GM20431 (cell line): Measurements from ENCODE around the gene HBEGF.

Experiments
- in situ Hi-C: fragments of 300-500 bp; cut with MseI, MboI; formaldehyde crosslinking; loops from one replicate; pipeline ENCODE4 v1.15.0; 2020; ENCODE audit warnings: low sequenced_read_pairs; ENCODE audit not compliant: unreplicated experiment

Gene HBEGF

DNA sequence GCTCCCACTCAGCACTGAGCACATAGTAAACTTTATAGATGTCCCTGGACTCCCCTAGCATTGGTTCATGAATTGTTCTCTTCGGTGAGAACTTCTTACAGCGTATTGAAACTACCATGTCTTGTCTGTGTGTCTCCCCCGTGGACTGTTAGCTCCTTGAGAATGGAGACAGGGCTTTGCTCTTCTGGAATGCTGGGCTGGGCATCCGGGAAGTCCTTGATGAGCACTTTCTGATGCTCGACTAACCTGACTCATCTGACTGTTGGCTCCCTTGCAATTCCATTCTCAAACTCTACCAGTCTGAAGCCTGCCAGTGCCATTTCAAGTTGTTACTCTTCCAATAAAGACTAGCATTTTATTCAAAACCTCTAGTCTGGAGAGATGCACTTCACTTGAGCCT is 28.5 kb downstream of the HBEGF start:
- in situ Hi-C loops = no loop called here

DNA sequence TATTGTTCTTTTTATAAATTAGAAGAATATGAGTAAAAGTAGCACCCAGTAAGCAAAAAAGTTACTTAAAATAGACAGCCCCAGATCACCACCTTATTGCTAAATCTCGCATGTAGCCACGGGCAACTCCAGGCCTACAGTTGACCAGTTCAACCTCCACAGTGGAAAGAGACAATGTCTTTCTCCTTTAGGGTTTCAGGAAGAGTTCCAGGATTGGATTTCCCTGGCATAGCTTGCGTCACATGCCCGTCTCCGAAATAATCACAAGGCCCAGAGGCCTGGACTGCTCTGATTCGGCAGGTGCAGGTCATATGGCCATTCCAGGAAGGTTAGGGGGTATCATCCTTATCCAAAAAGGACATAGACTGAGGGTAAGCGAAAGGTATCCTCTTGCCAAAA is 33.6 kb downstream of the HBEGF start:
- in situ Hi-C loops = no loop called here

DNA sequence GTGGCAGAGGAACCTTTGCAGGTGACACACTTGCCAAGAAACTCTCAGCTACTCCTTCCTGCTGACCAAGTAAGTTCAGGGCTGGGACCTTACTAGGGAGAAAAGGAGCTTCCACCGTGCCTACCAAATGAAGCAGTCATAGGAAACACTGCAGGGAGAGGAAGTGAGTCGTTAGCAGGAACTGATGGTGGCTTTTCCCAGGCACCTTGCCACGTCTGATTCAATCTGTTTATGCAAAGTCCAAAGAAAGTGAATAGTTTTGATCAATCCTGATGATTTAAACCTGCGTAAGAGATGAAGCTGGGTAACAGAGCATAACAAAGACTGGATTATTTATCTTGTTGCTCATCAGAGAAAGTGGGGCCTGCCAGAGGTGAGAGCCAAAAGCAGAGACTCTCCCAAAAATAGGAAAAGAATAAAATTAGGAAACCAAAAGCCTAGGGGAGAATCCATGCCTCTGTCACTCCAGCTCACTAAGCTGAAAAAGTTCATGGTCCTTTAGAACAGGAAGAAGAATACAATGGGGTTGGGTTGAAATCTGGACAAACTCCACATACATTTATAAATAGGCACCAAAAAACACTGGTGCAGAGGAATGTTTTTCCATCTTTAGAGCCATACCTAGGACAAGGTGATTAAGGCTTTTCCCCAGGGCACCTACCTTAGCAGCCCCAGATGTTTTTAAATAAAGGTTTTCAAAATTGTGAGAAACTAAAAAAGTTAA is 34.2 kb downstream of the HBEGF start:
- in situ Hi-C loops = no loop called here

DNA sequence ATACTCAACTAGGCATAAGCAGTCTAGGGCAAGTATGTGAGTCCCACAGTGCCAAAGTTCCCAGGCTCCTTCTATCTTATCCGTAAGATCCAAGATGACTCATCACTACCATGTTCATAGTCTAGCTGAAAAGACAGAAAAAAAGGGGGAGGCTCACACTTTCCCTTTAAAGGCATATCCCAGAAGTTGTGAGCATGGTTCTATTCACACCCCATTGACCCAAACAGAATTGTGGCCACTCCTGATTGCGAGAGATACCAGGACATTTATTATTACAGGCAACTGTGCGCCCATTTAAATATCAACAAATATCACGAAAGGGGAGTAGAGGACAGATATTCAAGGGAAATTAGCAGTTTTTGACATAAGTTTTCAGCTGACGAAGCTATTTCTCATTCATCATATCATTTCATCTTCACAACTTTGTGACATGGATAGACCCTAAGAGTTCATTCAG is 35.4 kb downstream of the HBEGF start:
- in situ Hi-C loops = no loop called here

DNA sequence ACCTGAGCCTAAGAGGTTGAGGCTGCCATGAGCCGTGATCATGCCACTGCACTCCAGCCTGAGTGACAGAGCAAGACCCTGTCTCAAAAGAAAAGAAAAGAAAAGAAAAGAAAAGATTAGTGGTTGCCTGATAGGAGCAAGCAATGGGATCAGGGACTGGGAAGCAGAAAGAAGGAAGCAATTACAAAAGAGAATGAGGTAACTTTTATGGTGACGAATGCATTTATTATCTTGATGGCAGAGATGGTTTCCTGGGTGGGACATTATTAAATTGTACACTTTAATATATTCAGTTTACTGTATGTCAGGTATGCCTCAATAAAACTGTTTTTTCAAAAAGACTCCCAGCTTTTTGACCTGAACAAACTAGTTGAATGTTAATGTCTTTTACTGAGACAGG is 36.0 kb downstream of the HBEGF start:
- in situ Hi-C loops = no loop called here

DNA sequence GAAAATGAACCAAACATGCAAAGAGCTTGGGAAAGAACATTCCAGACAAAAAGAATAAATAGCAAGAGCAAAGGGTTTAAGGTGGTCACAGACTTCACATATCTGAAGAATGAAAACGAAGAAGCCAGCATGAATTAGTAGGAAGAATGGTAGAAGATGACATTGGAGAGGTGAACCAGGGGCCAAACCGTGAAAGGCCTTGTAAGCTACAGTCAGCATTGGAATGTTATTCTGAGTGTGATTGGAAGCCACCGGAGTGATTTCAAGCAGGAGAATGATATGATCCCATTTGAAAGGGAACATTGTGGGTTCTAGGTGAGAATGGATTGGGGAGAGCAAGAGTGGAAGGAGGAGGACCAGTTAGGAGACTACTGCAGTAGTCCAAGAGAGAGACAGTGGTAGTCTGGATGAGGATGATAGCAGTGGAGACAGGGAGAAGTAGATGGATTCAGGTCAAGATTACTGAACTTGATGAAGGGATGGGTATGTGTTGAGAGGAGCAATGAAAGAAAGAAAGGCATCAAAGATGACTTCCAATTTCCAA is 36.6 kb downstream of the HBEGF start:
- in situ Hi-C loops = no loop called here

DNA sequence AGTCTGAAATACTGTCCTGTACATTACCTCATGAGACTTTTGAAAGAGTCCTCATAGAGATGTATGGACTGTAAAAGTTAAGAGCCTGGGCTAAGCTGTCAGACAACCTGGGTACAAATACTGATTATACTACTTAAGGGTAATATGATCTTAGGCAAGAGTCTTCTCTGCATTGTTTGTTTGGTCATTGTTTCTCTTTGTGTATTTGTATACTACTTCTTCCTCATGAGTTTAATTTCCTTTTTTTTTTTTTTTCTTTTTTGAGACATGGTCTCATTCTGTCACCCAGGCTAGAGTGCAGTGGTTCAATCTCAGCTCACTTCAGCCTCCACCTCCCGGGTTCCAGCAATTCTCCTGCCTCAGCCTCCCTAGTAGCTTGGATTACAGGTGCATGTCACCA is 40.9 kb downstream of the HBEGF start:
- in situ Hi-C loops = no loop called here

DNA sequence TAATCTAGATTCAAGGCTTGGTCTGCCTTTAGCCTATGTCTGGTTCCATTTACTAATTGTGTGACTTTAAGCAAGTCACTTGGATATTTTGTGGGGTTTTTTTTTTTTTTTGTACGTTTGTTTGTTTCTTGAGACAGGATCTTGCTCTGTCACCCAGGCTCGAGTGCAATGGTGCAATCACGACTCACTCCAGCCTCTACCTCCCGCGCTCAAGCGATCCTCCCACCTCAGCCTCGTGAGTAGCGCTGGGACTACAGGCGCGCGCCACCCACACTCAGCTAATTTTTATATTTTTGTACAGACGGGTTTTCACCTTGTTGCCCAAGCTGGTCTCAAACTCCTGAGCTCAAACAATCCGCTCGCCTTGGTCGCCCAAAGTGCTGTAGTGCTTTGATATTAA is 42.4 kb downstream of the HBEGF start:
- in situ Hi-C loops = no loop called here

DNA sequence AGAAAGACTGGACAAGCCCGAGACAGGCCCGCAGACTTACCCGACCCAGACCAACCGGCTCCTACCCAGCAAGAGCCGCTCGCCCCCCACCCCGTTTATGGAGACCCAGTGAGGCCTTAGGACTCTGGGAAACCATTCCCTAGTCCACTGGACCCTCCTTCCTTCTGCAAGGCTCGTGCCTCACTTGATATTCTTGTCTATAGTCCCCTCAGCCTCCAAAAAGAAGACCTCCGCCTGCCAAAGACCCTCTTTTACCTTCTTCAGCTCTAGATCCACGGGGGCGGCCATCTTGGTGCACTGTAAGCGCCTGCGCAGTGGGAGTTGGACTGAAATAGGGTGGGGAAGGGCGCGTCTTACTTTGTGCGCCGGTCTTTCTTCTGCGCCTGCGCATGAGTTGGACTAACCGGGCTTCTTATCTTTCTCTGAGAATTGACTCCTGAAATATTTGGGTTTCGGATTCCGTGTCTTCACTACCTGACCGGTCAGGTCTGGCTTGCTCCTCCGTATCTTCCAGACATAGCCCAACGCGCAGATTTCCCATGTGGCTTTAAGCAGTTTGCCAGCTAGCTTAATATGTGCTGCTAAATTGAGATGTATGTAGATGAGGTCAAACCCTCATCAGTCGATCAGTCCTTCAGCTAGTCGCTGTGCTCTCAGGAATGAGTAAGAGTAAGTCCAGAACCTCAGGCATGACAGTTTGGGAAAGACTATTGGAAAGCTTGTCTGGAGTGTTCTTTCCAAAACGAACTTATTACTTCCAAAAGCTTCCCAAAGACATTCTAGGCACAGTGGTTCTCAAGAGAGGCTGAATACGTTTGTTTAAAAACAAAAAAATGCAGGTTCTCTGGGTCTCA is 43.4 kb downstream of the HBEGF start, which contains the start of gene PFDN1:
Gene PFDN1 (minus strand): TSS at position 316 of the 854 bp plus-strand sequence. CDS start 28 bp downstream, at position 288.
- in situ Hi-C loops = no loop called here

DNA sequence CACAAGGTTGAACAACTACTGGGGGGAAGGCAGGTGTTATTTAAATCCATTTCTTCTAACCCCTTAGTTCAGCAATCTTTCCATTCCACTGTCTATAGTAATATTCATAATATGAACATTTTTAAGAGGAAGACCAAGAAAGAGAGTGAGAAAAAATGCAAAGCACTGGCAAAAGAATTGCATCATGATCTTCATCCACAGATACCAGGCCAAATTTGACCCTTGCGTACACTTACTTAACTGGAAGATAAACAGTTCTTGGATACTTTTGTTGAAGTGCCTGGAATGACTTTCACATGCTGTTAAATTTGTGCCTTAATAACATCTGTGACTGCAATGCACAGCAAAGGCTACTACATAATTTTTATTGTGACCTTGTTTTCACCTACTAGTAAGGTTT is 45.3 kb downstream of the HBEGF start:
- in situ Hi-C loops = no loop called here

DNA sequence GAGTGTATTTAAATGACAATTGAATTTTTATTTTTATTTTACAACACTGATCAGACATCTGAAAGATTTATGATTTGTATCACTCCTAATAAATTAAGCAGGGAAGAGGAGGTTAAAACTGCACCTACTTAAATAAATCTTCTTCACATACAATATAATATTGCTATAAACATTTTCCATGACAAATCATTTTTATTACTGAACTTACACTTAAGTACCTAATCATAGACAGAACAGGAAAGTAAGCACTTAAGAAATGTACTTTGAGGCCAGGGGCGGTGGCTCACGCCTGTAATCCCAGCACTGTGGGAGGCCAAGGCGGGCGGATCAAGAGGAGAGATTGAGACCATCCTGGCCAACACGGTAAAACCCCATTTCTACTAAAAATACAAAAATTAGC is 47.3 kb downstream of the HBEGF start:
- in situ Hi-C loops = no loop called here

DNA sequence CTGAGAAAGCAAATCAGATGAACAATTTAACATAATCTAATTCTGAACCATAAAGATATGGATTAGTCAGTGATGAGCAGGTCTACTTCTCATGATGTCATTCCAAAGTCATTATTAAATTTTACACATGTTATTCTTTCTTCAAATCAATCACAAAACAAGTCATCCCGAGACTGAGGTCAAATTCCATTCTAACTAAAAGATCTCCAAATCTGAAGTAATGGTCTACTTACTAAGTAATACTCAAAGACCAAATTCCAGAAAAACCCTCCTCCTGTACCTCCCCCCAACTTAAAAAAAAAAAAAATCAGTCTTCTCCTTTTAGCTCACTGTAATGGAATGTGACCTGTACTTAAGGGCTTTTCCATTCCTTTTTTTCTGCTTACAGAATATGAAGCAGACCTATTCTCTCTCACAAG is 48.2 kb downstream of the HBEGF start:
- in situ Hi-C loops = no loop called here

DNA sequence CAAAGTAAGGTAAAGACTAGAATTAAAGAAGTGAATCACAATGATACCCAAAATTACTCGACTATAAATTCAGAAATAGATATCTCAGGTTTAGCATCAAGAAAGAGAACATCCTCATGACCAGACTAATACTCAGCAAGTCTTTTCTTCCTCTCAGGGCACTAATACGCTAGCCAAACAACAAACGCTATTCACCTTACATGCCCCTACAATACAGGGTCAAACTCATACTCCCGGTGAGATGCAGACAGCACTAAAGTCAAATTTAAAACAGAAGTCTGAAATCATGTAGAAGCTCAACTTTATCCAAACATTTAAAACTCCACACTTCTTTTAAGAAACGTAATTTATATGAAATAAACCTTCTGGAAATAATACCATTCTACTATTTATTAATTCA is 49.1 kb downstream of the HBEGF start:
- in situ Hi-C loops = no loop called here

DNA sequence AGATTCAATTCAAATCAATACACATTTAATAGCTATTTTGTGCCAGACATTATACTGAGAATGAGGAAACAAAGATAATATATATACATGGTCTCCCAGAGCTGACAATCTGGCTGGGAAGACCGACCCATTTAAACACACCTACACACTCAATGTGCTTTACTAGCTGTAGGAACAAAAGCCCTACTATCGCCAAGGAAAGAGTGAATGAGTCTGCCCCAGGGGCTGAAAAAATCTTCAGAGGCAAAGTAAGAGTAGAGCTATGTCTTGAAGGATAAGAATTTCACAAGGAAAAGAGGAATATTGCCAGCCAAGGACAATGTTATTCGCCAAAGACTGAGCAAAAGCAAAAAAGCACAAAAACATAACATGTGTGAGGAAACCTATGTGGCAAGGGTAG is 50.1 kb downstream of the HBEGF start:
- in situ Hi-C loops = no loop called here

DNA sequence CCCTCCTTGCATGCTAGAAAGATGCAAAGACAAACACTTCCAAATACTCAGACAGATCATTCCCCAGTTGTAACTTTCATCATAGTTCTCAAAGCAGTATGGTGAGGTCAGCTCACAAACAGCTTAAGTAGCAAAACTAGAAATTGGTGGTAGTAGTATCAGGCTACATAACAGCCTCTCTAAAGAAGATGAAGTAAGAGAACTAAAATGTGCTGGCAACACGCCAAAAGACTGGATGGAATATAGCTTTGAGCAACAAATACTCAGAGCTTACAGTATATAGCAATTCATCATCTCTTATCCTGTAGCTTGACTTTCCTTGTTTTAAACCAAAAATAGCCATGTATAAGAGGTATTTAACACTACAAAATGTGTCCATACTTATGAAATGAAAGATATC is 51.0 kb downstream of the HBEGF start:
- in situ Hi-C loops = no loop called here

DNA sequence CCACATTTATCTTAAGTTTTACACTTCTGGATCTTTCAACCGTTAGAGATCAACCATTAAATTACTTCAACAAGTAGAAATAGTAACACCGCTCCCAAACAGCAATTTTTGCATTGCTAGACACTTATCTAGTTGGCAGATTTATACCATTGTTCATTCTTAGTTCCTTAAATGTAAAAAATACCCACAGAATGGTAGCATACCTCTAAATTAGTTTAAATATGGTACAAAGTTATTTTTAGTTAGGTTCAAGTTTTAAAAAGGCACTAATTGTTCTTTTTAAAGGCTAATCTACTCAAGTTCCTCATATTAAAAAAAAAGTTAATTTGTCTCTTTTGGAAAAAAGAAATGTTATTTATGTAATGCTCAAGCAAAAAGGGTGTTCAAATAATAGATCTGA is 51.6 kb downstream of the HBEGF start:
- in situ Hi-C loops = no loop called here

DNA sequence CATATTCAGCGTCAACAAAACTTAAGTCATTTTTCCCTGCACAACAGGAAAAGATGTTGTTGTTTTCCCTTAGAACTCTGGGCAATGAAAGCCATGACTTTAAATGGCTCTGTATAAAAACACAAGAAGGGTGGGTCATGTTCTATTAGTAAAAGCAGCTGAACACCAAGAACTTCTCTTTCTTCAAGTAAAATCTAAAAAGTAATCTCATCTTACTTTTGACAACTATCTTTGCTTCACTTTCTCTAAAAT is 52.6 kb downstream of the HBEGF start:
- in situ Hi-C loops = no loop called here

DNA sequence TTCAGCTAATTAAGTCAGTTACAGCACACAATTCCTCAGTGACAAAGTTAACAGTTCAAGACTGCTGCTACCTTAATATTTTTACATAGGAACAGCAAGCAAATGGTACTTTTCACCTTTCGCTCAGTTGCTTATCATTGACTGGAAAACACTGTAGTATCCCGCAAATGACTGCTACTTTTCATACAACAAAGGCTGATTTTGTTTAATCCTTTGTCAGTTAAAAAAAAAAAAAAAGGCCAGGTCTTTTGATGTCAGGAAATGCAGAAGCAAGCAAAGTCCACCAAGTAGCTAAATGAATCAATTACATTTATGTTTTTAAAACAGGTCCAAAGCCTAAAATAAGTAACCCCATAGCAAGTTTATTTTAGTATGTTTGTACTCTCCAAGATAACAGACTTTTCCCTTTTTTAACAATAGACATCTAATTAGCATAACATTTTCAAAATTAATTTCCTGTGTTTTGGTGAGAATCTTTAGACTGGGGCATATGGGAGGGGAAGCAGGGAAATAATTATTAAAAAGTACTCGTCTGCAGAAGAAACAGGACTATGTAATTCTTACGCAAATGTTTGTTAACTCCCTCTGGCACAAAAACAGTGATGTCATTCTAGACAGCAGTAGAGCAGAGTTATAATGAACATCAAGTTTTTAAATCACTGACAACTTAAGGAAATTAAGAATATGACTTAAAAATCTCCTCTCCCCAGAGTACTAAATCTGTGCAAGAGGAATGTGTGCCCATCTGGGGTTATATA is 53.1 kb downstream of the HBEGF start:
- in situ Hi-C loops = no loop called here

DNA sequence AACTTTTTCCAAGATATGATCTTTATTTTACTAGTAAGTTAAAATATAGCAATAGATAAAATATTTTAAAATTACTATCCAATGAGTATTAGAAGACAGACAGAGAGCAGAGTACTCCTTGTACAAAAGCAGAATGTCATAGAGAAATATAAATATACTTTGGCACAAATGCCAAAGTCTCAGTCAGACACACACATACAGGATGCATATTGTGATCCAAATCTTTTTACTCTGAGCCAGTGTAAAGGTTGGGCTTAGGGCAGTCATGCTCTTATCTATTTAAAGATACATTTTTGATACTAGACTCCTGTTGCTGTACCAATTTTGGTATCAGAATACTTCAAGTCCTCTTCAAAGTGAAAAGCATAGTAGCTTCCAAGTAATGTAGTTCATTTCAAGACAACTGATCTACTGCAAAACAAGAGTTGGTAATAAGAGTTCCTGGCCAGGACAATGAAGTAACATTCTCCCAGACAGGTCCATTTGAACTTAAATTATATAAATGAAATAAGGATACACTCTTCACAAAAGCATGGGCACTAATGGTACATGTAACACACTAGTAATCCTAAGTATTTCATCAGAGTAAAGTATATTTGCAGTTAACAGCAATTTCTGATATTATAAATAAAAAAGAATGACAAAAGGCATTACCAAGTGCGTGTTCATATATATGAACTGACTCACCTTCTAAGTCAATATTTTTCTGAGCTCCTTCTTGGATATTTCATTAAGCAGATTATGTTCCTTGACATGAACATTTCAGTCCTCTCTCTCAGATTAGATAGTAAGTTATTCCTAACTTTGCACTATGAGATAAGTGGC is 54.0 kb downstream of the HBEGF start:
- in situ Hi-C loops = no loop called here
